Vagina (tissue), 2 donors: ENCODE data around the gene OSGIN1.

Source experiments
- POLR2A ChIP-seq, 2 donors: fragments of 450-650 bp; IDR thresholded peaks; one replicate each; pipeline ENCODE4 v1.6.1; 2017; ENCODE audit warnings: antibody characterized with exemption in 2 of 2, mild to moderate bottlenecking in 2 of 2, moderate library complexity in 2 of 2
- POLR2AphosphoS5 ChIP-seq, 2 donors: sonication (generic); formaldehyde crosslinking; IDR thresholded peaks; one replicate each; pipeline ENCODE4 v1.9.0; 2017; ENCODE audit warnings: antibody characterized with exemption in 2 of 2, mild to moderate bottlenecking in 2 of 2, low read depth in 1 of 2; ENCODE audit not compliant: insufficient read depth in 1 of 2
- TF ChIP-seq, protein P1 (sequence below), 3 experiments: fragments of 450-650 bp in 2 of 3; fragments of 200-600 bp in 1 of 3; sonication (generic) in 1 of 3; IDR thresholded peaks; one replicate each; pipeline ENCODE4 v1.5.1; 2017 to 2019; ENCODE audit warnings: antibody characterized with exemption in 3 of 3, mild to moderate bottlenecking in 2 of 3, moderate library complexity in 2 of 3

DNA sequence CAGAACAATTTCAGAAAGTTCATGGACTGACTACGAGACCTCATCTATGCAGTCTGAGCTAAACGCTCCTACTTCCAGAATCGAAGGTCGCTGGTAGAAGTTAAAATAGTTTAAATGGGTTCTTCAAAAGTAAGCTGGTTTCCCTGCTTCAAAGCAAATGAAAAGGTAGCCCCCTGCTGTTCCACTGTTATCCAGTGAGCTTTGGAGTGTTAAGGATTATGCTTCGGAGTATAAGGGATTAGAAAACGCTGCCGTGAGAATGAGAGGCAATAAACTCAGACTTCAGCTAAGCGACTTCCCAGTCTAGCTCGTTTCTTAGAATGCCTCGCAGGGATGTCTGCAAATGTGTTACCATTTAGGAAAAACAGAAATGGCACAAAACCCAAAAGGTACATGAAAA, 41.8 kb upstream of the OSGIN1 start:
- TF ChIP-seq POLR2A (IDR thresholded peaks at IDR 0.05) (no peak), POLR2AphosphoS5 (IDR thresholded peaks at IDR 0.05; ENCODE audit: insufficient read depth in 1 of 2, low read depth in 1 of 2) (no peak)
- TF ChIP-seq, protein P1, sequence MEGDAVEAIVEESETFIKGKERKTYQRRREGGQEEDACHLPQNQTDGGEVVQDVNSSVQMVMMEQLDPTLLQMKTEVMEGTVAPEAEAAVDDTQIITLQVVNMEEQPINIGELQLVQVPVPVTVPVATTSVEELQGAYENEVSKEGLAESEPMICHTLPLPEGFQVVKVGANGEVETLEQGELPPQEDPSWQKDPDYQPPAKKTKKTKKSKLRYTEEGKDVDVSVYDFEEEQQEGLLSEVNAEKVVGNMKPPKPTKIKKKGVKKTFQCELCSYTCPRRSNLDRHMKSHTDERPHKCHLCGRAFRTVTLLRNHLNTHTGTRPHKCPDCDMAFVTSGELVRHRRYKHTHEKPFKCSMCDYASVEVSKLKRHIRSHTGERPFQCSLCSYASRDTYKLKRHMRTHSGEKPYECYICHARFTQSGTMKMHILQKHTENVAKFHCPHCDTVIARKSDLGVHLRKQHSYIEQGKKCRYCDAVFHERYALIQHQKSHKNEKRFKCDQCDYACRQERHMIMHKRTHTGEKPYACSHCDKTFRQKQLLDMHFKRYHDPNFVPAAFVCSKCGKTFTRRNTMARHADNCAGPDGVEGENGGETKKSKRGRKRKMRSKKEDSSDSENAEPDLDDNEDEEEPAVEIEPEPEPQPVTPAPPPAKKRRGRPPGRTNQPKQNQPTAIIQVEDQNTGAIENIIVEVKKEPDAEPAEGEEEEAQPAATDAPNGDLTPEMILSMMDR (IDR thresholded peaks at IDR 0.05) = no peak
